Right atrium auricular region (tissue), 2 donors: ENCODE data around the gene OPRL1. TPM values are rescaled to one million over a fixed set of nuclear protein-coding genes. Genes with fewer than 3 reads are reported as not detected.
"Not testable (repeated sequence)": the region's sequence is repeated elsewhere in the genome, so short reads cannot be mapped to it uniquely, and the experiment has no call there.

Experiments
- DNase-seq: peaks from one replicate; pipeline ENCODE4 v3.0.0-alpha.2; 2019; ENCODE audit warnings: low spot score
- H3K27ac ChIP-seq, 2 donors: fragments of 200-600 bp; sonication (generic); 1 replicate in 1 of 2; 2 replicates in 1 of 2; pipeline ENCODE4 v1.5.1; 2016 to 2019
- H3K27me3 ChIP-seq, 2 donors: fragments of 200-600 bp; sonication (generic); one replicate each; pipeline versions ENCODE4 v1.5.1 to v1.6.0; 2017 to 2019
- H3K36me3 ChIP-seq: fragments of 200-600 bp; sonication (generic); one replicate; pipeline ENCODE4 v1.5.1; 2016
- H3K4me1 ChIP-seq, 2 donors: fragments of 200-600 bp; sonication (generic); one replicate each; pipeline versions ENCODE4 v1.5.1 to v1.6.0; 2017 to 2019
- H3K4me3 ChIP-seq, 2 donors: fragments of 200-600 bp; sonication (generic); 1 replicate in 1 of 2; 2 replicates in 1 of 2; pipeline ENCODE4 v1.5.1; 2017 to 2019; ENCODE audit warnings: mild to moderate bottlenecking in 1 of 2, moderate library complexity in 1 of 2
- H3K9me3 ChIP-seq, 2 donors: fragments of 200-600 bp; sonication (generic); one replicate each; pipeline ENCODE4 v1.5.1; 2019
- total RNA-seq, 2 donors: library from RNA; depleted of rRNA; stranded (reverse); fragments of >200 nt; gene quantifications; one replicate each; pipeline ENCODE4 v1.1.0, GENCODE V29; 2016
- TF ChIP-seq, protein P1 (sequence below), 2 donors: fragments of 200-600 bp; sonication (generic); IDR thresholded peaks; one replicate each; pipeline ENCODE4 v1.5.1; 2019; ENCODE audit warnings: antibody characterized with exemption in 2 of 2

OPRL1 gene
- total RNA-seq, 2 donors from 2014 or later: 0.75 to 1.4 TPM

DNA sequence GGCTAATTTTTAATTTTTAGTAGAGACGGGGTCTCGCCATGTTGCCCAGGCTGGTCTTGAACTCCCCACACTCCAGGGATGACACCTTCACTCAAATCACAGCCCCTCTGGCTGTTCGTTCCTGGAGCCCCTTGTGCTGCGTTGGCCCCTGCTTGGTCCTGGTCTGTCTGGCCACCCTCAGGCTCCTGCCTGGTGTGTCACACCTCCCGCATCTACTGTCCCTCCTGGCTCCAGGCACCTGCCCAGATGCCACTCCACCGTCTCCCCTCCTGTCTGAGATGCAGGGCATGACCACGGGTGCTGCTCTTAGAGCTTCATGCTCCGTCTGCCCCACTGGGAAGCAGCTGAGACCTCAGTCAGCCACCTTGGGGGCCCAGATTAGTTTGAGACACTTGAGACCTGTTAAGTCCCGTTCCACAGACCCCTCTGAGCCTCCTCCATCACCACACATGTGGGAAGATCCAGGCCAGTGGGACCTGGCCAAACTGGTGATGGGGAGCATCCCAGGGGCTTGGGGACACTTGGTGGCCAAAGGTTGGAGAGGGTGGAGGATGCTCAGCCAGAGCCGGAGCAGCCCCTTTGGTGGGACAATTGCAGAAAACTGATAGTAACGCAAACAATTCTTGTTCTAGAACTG lies 49.4 kb downstream of the OPRL1 start:
- TF ChIP-seq, protein P1, sequence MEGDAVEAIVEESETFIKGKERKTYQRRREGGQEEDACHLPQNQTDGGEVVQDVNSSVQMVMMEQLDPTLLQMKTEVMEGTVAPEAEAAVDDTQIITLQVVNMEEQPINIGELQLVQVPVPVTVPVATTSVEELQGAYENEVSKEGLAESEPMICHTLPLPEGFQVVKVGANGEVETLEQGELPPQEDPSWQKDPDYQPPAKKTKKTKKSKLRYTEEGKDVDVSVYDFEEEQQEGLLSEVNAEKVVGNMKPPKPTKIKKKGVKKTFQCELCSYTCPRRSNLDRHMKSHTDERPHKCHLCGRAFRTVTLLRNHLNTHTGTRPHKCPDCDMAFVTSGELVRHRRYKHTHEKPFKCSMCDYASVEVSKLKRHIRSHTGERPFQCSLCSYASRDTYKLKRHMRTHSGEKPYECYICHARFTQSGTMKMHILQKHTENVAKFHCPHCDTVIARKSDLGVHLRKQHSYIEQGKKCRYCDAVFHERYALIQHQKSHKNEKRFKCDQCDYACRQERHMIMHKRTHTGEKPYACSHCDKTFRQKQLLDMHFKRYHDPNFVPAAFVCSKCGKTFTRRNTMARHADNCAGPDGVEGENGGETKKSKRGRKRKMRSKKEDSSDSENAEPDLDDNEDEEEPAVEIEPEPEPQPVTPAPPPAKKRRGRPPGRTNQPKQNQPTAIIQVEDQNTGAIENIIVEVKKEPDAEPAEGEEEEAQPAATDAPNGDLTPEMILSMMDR (IDR thresholded peaks at IDR 0.05): no peak
- DNase-seq: no peak
- no peaks in the 10 kb centered on the region for H3K4me1 ChIP-seq
- no peak overlapping the region for H3K27ac ChIP-seq
- no peaks in the 10 kb centered on the region for H3K27me3 ChIP-seq
- H3K4me3 ChIP-seq: no peak overlapping the region
- H3K9me3 ChIP-seq: no peaks in the 10 kb centered on the region
- H3K36me3 ChIP-seq: no peaks in the 10 kb centered on the region

DNA sequence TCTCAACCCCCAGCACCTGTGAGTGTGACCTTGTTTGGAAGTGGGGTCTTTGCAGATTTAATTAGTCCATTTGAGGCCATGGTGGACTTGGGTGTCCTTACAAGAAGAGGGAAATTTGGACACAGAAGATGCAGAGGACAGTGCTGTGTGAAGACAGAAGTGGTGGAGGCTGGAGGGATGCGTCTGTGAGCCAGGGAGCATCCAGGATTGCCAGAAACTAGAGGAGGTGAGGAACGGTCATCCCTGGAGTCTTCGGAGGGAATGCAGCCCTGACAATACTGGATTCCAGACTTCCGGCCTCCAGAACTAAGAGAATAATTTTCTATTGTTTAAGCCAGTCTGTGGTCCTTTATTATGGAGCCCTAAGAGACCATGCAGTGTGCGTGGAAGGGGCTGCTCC lies 50.4 kb downstream of the OPRL1 start:
- TF ChIP-seq, protein P1 (IDR thresholded peaks at IDR 0.05): no peak
- no peak for DNase-seq
- Histone ChIP-seq H3K4me1 (no peaks in the 10 kb centered on the region), H3K9me3 (no peaks in the 10 kb centered on the region), H3K36me3 (no peaks in the 10 kb centered on the region), H3K27me3 (no peaks in the 10 kb centered on the region), H3K4me3 (no peak overlapping the region), H3K27ac (no peak overlapping the region)

DNA sequence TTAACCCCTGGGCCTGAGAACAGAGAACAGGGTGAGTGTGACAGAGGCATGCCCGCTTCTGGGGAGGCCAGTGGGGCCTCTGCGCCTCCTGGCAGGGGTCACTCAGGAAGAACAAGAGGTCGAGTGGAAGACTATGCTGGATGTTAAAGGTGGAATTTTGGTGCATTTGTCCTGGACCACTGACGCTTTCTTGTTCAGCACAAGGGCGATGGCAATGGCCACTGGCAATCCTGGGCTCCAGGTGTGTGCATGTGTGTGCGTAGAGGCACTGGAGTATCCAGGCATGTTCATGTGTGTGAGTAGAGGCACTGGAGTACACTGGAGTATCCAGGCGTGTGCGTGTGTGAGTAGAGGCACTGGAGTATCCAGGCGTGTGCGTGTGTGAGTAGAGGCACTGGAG lies 51.0 kb downstream of the OPRL1 start:
- no peaks in the 10 kb centered on the region for H3K36me3 ChIP-seq
- TF ChIP-seq, protein P1 (IDR thresholded peaks at IDR 0.05): no peak
- no peaks in the 10 kb centered on the region for H3K9me3 ChIP-seq
- H3K27ac ChIP-seq: no peak overlapping the region
- DNase-seq: no peak
- no peaks in the 10 kb centered on the region for H3K4me1 ChIP-seq
- H3K4me3 ChIP-seq: no peak overlapping the region
- H3K27me3 ChIP-seq: no peaks in the 10 kb centered on the region

DNA sequence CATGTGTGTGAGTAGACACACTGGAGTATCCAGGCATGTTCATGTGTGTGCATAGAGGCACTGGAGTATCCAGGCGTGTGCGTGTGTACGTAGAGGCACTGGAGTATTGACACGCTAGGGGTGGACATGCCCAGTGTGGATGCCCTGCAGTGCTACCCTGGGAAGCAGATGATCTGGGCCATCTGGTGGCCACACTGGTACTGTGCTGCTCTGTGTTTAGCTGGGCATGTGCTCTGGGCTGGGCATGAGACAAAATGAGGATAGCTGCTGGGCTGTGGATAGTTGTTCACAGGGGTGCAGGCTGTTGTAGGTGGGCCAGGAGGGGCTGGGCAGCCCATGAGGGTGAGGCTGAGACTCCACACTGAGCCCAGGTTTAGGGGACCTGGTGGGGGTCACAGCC lies 51.5 kb downstream of the OPRL1 start:
- DNase-seq: no peak
- no peaks in the 10 kb centered on the region for H3K9me3 ChIP-seq

DNA sequence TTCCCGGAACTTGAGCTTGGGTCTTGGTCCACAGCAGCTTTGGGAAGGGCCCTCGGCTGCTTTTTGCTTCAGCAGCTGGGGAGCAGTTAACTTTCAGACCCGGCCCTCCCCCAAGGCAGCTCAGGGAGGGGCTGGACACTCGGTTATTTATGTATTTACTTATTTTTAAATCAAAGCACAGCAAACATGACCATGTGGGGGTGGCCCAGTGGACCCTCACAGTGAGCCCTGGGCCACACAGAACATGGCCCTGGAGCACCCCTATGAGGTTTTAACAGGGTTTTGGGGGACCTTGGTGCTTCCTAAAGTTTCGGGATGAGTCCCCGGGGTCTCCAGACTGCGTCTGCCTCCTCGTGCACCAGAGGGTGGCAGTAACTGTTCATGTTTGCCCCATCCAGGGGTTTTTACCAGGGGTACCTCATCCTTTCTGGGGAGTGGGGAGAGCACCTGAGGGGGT lies 54.1 kb downstream of the OPRL1 start:
- Histone ChIP-seq H3K27me3 (no peaks in the 10 kb centered on the region), H3K36me3 (no peaks in the 10 kb centered on the region), H3K9me3 (no peaks in the 10 kb centered on the region), H3K4me1 (no peaks in the 10 kb centered on the region), H3K27ac (no peak overlapping the region), H3K4me3 (no peak overlapping the region)
- TF ChIP-seq, protein P1 (IDR thresholded peaks at IDR 0.05): no peak
- DNase-seq: no peak

More for the DNA sequence above, 51.5 kb downstream of the OPRL1 start:
- Histone ChIP-seq H3K4me1 (no peaks in the 10 kb centered on the region), H3K36me3 (no peaks in the 10 kb centered on the region), H3K4me3 (no peak overlapping the region), H3K27me3 (no peaks in the 10 kb centered on the region), H3K27ac (no peak overlapping the region)
- TF ChIP-seq, protein P1 (IDR thresholded peaks at IDR 0.05): no peak

DNA sequence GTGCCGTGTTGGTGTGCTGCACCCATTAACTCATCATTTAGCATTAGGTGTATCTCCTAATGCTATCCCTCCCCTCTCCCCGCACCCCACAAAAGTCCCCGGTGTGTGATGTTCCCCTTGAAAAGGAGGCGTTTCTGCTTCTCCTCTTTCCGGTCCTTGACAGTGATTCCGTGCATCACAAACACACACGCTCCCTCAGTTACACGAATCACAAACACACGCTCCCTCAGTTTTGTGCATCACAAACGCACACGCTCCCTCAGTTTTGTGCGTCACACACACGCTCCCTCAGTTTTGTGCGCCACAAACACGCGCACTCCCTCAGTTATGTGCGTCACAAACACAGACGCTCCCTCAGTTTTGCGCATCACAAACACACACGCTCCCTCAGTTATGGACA lies 54.9 kb downstream of the OPRL1 start:
- H3K27me3 ChIP-seq, H3K4me1 ChIP-seq, H3K4me3 ChIP-seq, DNase-seq, H3K9me3 ChIP-seq, H3K27ac ChIP-seq, H3K36me3 ChIP-seq: not testable (repeated sequence)
